GM21619 (cell line): ENCODE results near the gene FASTK.

ENCODE experiments used
- ATAC-seq: cut with Tn5 transposase; IDR thresholded peaks from one replicate; pipeline ENCODE4 v1.9.1; 2021; ENCODE audit not compliant: unreplicated experiment

FASTK gene

GRCh38 chr7:151118108-151119054 is 37.8 kb upstream of the FASTK start:
- no peak for ATAC-seq

- no peak for ATAC-seq
Measured at GRCh38 chr7:151117565-151117964, 37.0 kb upstream of the FASTK start.

- ATAC-seq, result no peak
Measured at GRCh38 chr7:151116603-151117440, 36.2 kb upstream of the FASTK start.

- ATAC-seq, result no peak
Measured at GRCh38 chr7:151115836-151116418, 35.3 kb upstream of the FASTK start.

GRCh38 chr7:151115121-151115835 is 34.7 kb upstream of the FASTK start:
- no peak for ATAC-seq

- ATAC-seq, result no peak
Measured at GRCh38 chr7:151114151-151115090, 33.8 kb upstream of the FASTK start.

- ATAC-seq, result no peak
Measured at GRCh38 chr7:151113344-151114150, 32.9 kb upstream of the FASTK start.

- ATAC-seq, result peak; percentile 89
Measured at GRCh38 chr7:151110941-151111645, 30.5 kb upstream of the FASTK start.

GRCh38 chr7:151110236-151110940 is 29.8 kb upstream of the FASTK start:
- ATAC-seq, result no peak

- ATAC-seq, result no peak
Measured at GRCh38 chr7:151109094-151110048, 28.8 kb upstream of the FASTK start.

- no peak for ATAC-seq
Measured at GRCh38 chr7:151107882-151108281, 27.3 kb upstream of the FASTK start.

- ATAC-seq, result no peak
Measured at GRCh38 chr7:151104411-151105235, 24.0 kb upstream of the FASTK start.

- no peak for ATAC-seq
Measured at GRCh38 chr7:151103973-151104372, 23.4 kb upstream of the FASTK start.

- ATAC-seq, result no peak
Measured at GRCh38 chr7:151102991-151103390, 22.4 kb upstream of the FASTK start.

GRCh38 chr7:151101621-151102396 is 21.2 kb upstream of the FASTK start:
- no peak for ATAC-seq
